Measurements from ENCODE around the gene SLAIN2. TPM values are rescaled to one million over a fixed set of nuclear protein-coding genes. Genes with fewer than 3 reads are reported as not detected.

The SLAIN2 gene
- total and polyA plus RNA-seq, 2 of the 4 experiments (the other 2 are of a cell fraction), result 23.3 to 53.0 TPM

GRCh38 chr4:48352793-48353192, 11.5 kb downstream of the SLAIN2 start:
- H3K14ac ChIP-seq (replicated peaks; ENCODE audit: low read depth, low read length), result no peak overlapping the region
- ATAC-seq (ENCODE audit: low read depth), result no peak
- CTCF ChIA-PET, result no interaction called here
- no peak overlapping the region for H2AK5ac ChIP-seq (ENCODE audit: low read depth, low read length)
- no peak overlapping the region for H3K27ac ChIP-seq (ENCODE audit: insufficient read depth, low read length)
- BruUV-seq (replicated peaks), result no TSS peak
- H2BK5ac ChIP-seq (ENCODE audit: low read depth, low read length, poor library complexity, severe bottlenecking), result no peak overlapping the region
- H3K4me1 ChIP-seq (ENCODE audit: control insufficient read depth, insufficient read depth, low read length), result peaks cover 3% of the 10 kb centered on the region; the same call in 1 of the 2 replicates
- H2BK20ac ChIP-seq (ENCODE audit: low read depth, low read length), result no peak overlapping the region
- POLR2A ChIA-PET (ENCODE audit: unreplicated experiment), result no interaction called here
- H4K5ac ChIP-seq (ENCODE audit: low read depth, low read length), result no peak overlapping the region
- H3K27me3 ChIP-seq (ENCODE audit: control insufficient read depth, insufficient read depth, low read length), result no peaks in the 10 kb centered on the region
- dilution Hi-C loops (cut with HindIII; ENCODE audit: low sequenced_read_pairs, unreplicated experiment) (no loop called here), in situ Hi-C loops (cut with MboI; ENCODE audit: low sequenced_read_pairs) (loop anchor here (25.0 kb wide), 1 partner anchor 490 kb away; no protein-coding TSS in a partner anchor), intact Hi-C loops (cut with micrococcal nuclease) (no loop called here)
- peaks cover 18 to 62% of the 10 kb centered on the region in 2 experiments for H3K79me1 ChIP-seq (ENCODE audit: low read depth in 1 of 2, low read length in 2 of 2)
- no peak overlapping the region for H3K18ac ChIP-seq (ENCODE audit: low read depth, low read length)
- peaks cover 64% of the 10 kb centered on the region for H4K20me1 ChIP-seq (ENCODE audit: insufficient read depth, low read length)
- no CpG with 5 or more reads among the region's 4 CpGs for whole genome bisulfite sequencing, 2 experiments (ENCODE audit: extremely low coverage in 2 of 2, insufficient read length in 1 of 2)
- 0 out of 2 replicates have a peak, but pooled peaks cover 2% of the 10 kb centered on the region for H3K36me3 ChIP-seq (ENCODE audit: control insufficient read depth, insufficient read depth, low read length)
- no peak overlapping the region for H2AK9ac ChIP-seq (replicated peaks; ENCODE audit: low read depth, low read length, poor library complexity)
- no peak for TF ChIP-seq MAZ (IDR thresholded peaks at IDR 0.05; ENCODE audit: borderline replicate concordance, low read depth, low read length)
- TF ChIP-seq FOS (IDR thresholded peaks at IDR 0.05; ENCODE audit: low read depth, low read length), result no peak
- no peak for TF ChIP-seq USF2 (IDR thresholded peaks at IDR 0.05; ENCODE audit: low read depth, low read length)
- TF ChIP-seq POLR2A (IDR thresholded peaks at IDR 0.05; ENCODE audit: low read depth, low read length), result no peak
- no peak for TF ChIP-seq MXI1 (IDR thresholded peaks at IDR 0.05; ENCODE audit: borderline replicate concordance, low read depth, low read length)
- TF ChIP-seq NFE2L2 (IDR thresholded peaks at IDR 0.05; ENCODE audit: low read depth, low read length), result no peak
- no peak for TF ChIP-seq BHLHE40 (IDR thresholded peaks at IDR 0.05; ENCODE audit: low read depth, low read length)
- no peak for TF ChIP-seq CTCF (conservative IDR thresholded peaks at IDR 0.05; ENCODE audit: low read depth, low read length)
- TF ChIP-seq SMC3 (IDR thresholded peaks at IDR 0.05; ENCODE audit: low read depth, low read length), result no peak
- no peak for TF ChIP-seq MAFK (IDR thresholded peaks at IDR 0.05; ENCODE audit: low read depth, low read length)
- no peak for TF ChIP-seq RCOR1 (IDR thresholded peaks at IDR 0.05; ENCODE audit: insufficient replicate concordance, low read length)
- no peak for TF ChIP-seq CEBPB (IDR thresholded peaks at IDR 0.05; ENCODE audit: low read depth, low read length)
- no peak for TF ChIP-seq CHD1 (IDR thresholded peaks at IDR 0.05; ENCODE audit: low read depth, low read length)
- TF ChIP-seq RAD21 (IDR thresholded peaks at IDR 0.05; ENCODE audit: low read length), result no peak
- TF ChIP-seq, protein P1, sequence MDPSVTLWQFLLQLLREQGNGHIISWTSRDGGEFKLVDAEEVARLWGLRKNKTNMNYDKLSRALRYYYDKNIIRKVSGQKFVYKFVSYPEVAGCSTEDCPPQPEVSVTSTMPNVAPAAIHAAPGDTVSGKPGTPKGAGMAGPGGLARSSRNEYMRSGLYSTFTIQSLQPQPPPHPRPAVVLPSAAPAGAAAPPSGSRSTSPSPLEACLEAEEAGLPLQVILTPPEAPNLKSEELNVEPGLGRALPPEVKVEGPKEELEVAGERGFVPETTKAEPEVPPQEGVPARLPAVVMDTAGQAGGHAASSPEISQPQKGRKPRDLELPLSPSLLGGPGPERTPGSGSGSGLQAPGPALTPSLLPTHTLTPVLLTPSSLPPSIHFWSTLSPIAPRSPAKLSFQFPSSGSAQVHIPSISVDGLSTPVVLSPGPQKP (IDR thresholded peaks at IDR 0.05; ENCODE audit: borderline replicate concordance, low read depth, low read length), result no peak
- no peak for TF ChIP-seq RFX5 (IDR thresholded peaks at IDR 0.05; ENCODE audit: low read depth, low read length)
- DNase-seq, result no peak
- no peak overlapping the region for H3K4ac ChIP-seq (ENCODE audit: low read depth, low read length)
- H4K8ac ChIP-seq (ENCODE audit: low read depth in 2 of 2, low read length in 2 of 2), result no peak overlapping the region
- no peaks in the 10 kb centered on the region for H3K9me3 ChIP-seq (ENCODE audit: control insufficient read depth, insufficient read depth, low read length)
- H2AFZ ChIP-seq (replicated peaks; ENCODE audit: low read length, poor library complexity), result no peak overlapping the region
- H3K9me1 ChIP-seq (ENCODE audit: insufficient read depth, low read length), result peaks cover 3% of the 10 kb centered on the region; the same call in 1 of the 2 replicates
- no peak overlapping the region for H3K4me3 ChIP-seq (ENCODE audit: insufficient read depth, low read depth, low read length)
- no peak overlapping the region for H2BK120ac ChIP-seq (ENCODE audit: low read depth, low read length)
- no peak overlapping the region for H3K23ac ChIP-seq (ENCODE audit: low read depth, low read length)
- no peak overlapping the region for H2BK15ac ChIP-seq (ENCODE audit: low read depth, low read length)
- no peak overlapping the region for H3K9ac ChIP-seq (ENCODE audit: low read depth, low read length)
- H4K91ac ChIP-seq (ENCODE audit: insufficient read depth, low read depth, low read length), result no peak overlapping the region
- H3K4me2 ChIP-seq (ENCODE audit: low read depth, low read length), result no peak overlapping the region
- no peak overlapping the region for H3K56ac ChIP-seq (ENCODE audit: extremely low read depth, insufficient read depth, low read length)
